Uterus (tissue), 4 donors: ENCODE data around the gene MYZAP. TPM values are rescaled to one million over a fixed set of nuclear protein-coding genes. Genes with fewer than 3 reads are reported as not detected.

Experiments used
- DNase-seq, 2 donors: peaks; one replicate each; pipeline ENCODE4 v3.0.0-alpha.2; 2019 to 2020
- H3K27ac ChIP-seq, 2 donors: fragments of 200-600 bp; sonication (generic); 1 replicate in 1 of 2; 2 replicates in 1 of 2; pipeline ENCODE4 v1.5.1; 2016 to 2018
- H3K27me3 ChIP-seq, 2 donors: fragments of 200-600 bp; sonication (generic); one replicate each; pipeline ENCODE4 v1.5.1; 2018 to 2019; ENCODE audit warnings: control low read depth in 1 of 2
- H3K36me3 ChIP-seq, 2 donors: fragments of 200-600 bp; sonication (generic); one replicate each; pipeline ENCODE4 v1.5.1; 2019; ENCODE audit warnings: control low read depth in 1 of 2
- H3K4me1 ChIP-seq, 2 donors: fragments of 200-600 bp; sonication (generic); one replicate each; pipeline ENCODE4 v1.5.1; 2018 to 2019; ENCODE audit warnings: control low read depth in 1 of 2
- H3K4me3 ChIP-seq, 2 donors: fragments of 200-600 bp; sonication (generic); 1 replicate in 1 of 2; 2 replicates in 1 of 2; pipeline ENCODE4 v1.5.1; 2018 to 2019; ENCODE audit warnings: mild to moderate bottlenecking in 1 of 2
- H3K9me3 ChIP-seq, 2 donors: fragments of 200-600 bp; sonication (generic); one replicate each; pipeline ENCODE4 v1.5.1; 2019; ENCODE audit warnings: control low read depth in 1 of 2
- POLR2A ChIP-seq, 2 donors: fragments of 450-650 bp; IDR thresholded peaks; one replicate each; pipeline ENCODE4 v1.6.1; 2016; ENCODE audit warnings: antibody characterized with exemption in 2 of 2, mild to moderate bottlenecking in 1 of 2, moderate library complexity in 1 of 2
- intact Hi-C: fragments of 100-400 bp; cut with DNase I; formaldehyde crosslinking; loops from one replicate; pipeline ENCODE4 v1.15.1; 2023; ENCODE audit warnings: low total_unique reads
- total RNA-seq, 4 donors: library from RNA; depleted of rRNA in 3 of 4; stranded (reverse); fragments of >200 nt in 3 of 4; gene quantifications; one replicate each; pipeline versions ENCODE4 v1.1.0 to v1.2.4, GENCODE V29; 2014 to 2023
- TF ChIP-seq, protein P1 (sequence below), 4 experiments: fragments of 200-600 bp in 2 of 4; fragments of 450-650 bp in 2 of 4; sonication (generic) in 2 of 4; IDR thresholded peaks; one replicate each; pipeline ENCODE4 v1.5.1; 2016 to 2019; ENCODE audit warnings: antibody characterized with exemption in 4 of 4, mild to moderate bottlenecking in 2 of 4, moderate library complexity in 1 of 4
- donor health status: DM: yes; HTN: yes; CAD: no.

MYZAP gene
- total RNA-seq, 4 donors from 2014 or later = 7.7 to 22.5 (median 18.2) TPM

DNA sequence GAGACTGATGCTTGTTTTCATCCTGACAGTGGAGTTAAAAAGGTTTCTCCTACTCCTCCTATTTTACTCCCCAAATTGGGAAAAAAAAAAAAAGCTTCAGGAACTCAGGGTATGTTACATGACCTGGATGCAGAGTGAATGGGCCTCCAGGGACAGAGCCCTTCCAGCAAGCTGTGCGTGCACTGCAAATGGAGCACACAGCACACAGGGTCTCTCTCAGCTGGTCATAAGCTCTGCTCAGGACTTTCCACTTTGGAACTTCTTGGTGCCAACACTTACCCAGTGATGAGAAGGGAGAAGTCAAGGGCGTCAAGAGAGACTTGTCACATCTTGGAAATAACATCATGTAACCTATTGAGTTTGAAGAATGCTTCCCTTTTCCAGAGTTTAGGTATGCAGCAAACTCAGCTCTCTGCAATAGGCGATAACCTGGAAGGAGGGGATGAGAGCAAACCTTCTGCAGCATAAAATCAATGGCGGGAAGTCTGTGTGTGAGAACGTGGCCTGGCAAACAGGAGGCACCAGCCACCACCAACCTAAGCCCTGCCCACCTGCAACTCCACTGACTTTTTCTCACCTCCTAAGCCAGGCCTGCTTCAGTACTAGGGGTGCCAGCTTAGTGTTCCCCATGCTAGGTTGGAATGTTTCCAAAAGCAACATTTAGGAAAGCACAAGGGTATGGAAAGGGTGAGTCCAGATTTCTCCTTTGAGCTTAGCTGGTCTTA lies 39.8 kb downstream of the MYZAP start:
- H3K4me1 ChIP-seq = no peaks in the 10 kb centered on the region
- H3K27me3 ChIP-seq = no peaks in the 10 kb centered on the region
- H3K36me3 ChIP-seq = no peaks in the 10 kb centered on the region
- H3K27ac ChIP-seq = no peak overlapping the region
- no peaks in the 10 kb centered on the region for H3K9me3 ChIP-seq
- no peak for DNase-seq
- no peak for TF ChIP-seq POLR2A (IDR thresholded peaks at IDR 0.05)
- TF ChIP-seq, protein P1, sequence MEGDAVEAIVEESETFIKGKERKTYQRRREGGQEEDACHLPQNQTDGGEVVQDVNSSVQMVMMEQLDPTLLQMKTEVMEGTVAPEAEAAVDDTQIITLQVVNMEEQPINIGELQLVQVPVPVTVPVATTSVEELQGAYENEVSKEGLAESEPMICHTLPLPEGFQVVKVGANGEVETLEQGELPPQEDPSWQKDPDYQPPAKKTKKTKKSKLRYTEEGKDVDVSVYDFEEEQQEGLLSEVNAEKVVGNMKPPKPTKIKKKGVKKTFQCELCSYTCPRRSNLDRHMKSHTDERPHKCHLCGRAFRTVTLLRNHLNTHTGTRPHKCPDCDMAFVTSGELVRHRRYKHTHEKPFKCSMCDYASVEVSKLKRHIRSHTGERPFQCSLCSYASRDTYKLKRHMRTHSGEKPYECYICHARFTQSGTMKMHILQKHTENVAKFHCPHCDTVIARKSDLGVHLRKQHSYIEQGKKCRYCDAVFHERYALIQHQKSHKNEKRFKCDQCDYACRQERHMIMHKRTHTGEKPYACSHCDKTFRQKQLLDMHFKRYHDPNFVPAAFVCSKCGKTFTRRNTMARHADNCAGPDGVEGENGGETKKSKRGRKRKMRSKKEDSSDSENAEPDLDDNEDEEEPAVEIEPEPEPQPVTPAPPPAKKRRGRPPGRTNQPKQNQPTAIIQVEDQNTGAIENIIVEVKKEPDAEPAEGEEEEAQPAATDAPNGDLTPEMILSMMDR (IDR thresholded peaks at IDR 0.05) = no peak
- intact Hi-C loops = no loop called here
- no peak overlapping the region for H3K4me3 ChIP-seq

DNA sequence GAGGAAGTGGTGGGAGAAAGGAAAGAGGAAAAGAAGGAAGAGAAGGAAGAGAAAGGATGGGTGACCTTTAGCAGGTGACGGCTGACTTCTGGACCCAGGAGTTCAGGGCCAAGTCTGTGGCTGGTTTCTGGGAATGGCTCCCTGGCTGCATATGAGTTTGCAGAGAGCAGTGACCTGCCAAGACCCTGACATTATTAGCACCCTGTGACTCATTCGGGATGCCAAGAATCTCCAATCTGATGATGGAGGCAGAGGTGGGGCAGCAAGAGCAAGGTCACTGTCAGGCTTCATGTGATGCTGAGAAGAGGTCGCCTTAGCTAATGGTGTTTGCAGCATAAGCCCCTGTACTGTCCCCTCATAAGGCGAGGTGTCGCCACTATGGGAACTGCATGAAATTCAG lies 42.6 kb downstream of the MYZAP start:
- no peak overlapping the region for H3K4me3 ChIP-seq
- intact Hi-C loops = no loop called here
- no peaks in the 10 kb centered on the region for H3K9me3 ChIP-seq
- no peak overlapping the region for H3K27ac ChIP-seq
- H3K4me1 ChIP-seq = no peaks in the 10 kb centered on the region
- TF ChIP-seq POLR2A (IDR thresholded peaks at IDR 0.05) = no peak
- TF ChIP-seq, protein P1 (IDR thresholded peaks at IDR 0.05) = no peak
- no peaks in the 10 kb centered on the region for H3K27me3 ChIP-seq
- no peaks in the 10 kb centered on the region for H3K36me3 ChIP-seq
- no peak for DNase-seq

DNA sequence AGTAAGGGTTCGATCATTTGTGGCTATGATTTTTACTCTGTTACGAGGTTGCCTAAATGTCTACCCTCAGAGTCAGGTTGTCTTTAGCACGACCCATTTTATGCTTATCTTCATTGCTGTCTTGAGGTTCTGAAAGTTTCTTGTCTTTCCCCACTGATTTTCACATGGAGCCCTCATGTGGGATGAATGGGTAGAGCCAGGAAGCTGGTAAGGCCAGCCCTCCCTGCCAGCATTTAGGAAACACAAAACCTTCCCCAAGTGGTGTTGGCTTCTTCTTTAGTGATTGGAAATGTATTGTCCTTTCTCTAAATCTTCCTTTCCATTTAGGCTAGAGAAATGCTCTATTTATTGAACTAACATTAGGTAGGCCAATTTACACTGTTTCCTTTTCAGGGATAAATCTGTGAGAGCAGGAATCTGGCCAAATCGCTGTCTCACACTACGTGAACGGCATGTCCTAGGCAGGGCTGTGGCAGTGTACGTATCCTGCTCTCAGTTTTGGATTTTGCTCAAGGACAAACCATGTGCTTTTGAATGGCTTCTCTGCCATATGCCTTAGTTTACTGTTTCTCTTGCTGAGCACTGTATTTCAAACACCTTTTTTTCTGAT lies 43.7 kb downstream of the MYZAP start:
- no peak overlapping the region for H3K4me3 ChIP-seq
- intact Hi-C loops = no loop called here
- no peaks in the 10 kb centered on the region for H3K27me3 ChIP-seq
- H3K9me3 ChIP-seq = no peaks in the 10 kb centered on the region
- TF ChIP-seq, protein P1 (IDR thresholded peaks at IDR 0.05) = peak in 3 of 4 experiments; percentile 14 to 33 (median 16)
- no peak for TF ChIP-seq POLR2A (IDR thresholded peaks at IDR 0.05)
- DNase-seq = peak in 1 of 2 donors; percentile 45
- no peaks in the 10 kb centered on the region for H3K36me3 ChIP-seq
- no peaks in the 10 kb centered on the region for H3K4me1 ChIP-seq
- peak overlapping the region; percentile 28 to 58 for H3K27ac ChIP-seq

DNA sequence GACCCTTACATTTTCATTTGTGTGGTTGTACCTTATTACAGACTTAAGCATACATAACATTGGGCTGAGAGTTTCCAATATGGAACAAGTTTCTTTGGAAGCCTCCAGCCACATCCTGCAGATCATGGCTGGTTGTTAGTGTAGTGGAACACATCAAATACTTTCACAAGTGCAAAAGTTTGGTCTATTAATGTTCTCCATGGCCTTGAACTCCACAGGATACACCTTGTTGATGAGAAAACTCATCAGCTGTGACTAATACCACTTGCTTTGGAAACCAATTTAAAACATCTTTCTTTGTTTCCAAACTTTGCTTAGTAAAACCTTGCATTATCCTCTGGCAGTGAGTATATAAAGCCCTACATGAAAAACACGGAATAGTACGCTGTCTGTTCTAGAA lies 46.1 kb downstream of the MYZAP start:
- Histone ChIP-seq H3K36me3 (no peaks in the 10 kb centered on the region), H3K4me1 (no peaks in the 10 kb centered on the region), H3K4me3 (no peak overlapping the region), H3K9me3 (no peaks in the 10 kb centered on the region), H3K27me3 (no peaks in the 10 kb centered on the region), H3K27ac (no peak overlapping the region)
- intact Hi-C loops = no loop called here
- TF ChIP-seq, protein P1 (IDR thresholded peaks at IDR 0.05) = no peak
- TF ChIP-seq POLR2A (IDR thresholded peaks at IDR 0.05) = no peak
- DNase-seq = no peak

DNA sequence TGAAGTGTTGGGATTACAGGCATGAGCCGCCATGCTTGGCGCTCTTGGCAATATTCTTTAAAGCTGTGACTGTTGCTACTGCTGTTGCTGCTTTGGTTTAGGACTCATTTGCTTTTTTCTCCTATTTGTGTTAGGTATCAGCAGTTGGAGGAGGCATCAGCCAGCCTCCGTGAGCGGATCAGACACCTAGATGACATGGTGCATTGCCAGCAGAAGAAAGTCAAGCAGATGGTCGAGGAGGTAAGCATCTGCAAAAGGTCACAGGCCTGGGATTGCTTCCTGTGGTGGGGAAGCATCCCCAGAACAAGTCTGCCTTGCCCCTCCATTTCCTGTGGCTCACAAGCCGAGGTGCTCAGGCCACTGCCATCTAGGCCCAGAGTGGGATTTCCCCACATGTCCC lies 47.6 kb downstream of the MYZAP start:
- Histone ChIP-seq H3K27me3 (no peaks in the 10 kb centered on the region), H3K9me3 (no peaks in the 10 kb centered on the region), H3K27ac (no peak overlapping the region), H3K36me3 (no peaks in the 10 kb centered on the region), H3K4me3 (no peak overlapping the region), H3K4me1 (no peaks in the 10 kb centered on the region)
- DNase-seq = no peak
- TF ChIP-seq, protein P1 (IDR thresholded peaks at IDR 0.05) = no peak
- no peak for TF ChIP-seq POLR2A (IDR thresholded peaks at IDR 0.05)
- intact Hi-C loops = no loop called here
